ENCODE data around the gene DSTYK.

Gene DSTYK

DNA sequence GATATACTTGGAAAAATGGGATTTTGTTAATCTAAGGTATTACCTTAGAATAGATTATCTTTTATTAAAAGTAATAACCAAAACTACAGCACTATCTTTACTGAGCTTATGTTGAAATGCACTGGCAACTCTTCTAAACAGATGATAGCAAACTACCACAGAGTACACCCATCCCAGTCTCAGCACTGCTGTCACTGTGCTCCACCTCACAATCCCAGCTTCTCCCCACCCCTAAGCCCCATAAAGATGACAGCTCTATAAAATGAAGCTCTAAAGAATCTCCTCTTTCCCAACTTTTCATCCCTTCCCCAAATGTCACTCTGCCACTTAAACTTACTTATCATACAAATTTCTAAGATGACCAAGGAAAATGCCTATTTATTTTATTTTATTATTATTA lies 6.4 kb downstream of the DSTYK start:
- TF ChIP-seq, protein P1, sequence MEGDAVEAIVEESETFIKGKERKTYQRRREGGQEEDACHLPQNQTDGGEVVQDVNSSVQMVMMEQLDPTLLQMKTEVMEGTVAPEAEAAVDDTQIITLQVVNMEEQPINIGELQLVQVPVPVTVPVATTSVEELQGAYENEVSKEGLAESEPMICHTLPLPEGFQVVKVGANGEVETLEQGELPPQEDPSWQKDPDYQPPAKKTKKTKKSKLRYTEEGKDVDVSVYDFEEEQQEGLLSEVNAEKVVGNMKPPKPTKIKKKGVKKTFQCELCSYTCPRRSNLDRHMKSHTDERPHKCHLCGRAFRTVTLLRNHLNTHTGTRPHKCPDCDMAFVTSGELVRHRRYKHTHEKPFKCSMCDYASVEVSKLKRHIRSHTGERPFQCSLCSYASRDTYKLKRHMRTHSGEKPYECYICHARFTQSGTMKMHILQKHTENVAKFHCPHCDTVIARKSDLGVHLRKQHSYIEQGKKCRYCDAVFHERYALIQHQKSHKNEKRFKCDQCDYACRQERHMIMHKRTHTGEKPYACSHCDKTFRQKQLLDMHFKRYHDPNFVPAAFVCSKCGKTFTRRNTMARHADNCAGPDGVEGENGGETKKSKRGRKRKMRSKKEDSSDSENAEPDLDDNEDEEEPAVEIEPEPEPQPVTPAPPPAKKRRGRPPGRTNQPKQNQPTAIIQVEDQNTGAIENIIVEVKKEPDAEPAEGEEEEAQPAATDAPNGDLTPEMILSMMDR (conservative IDR thresholded peaks at IDR 0.05; ENCODE audit: control insufficient read depth, insufficient read depth, low read depth, low read length), result no peak
- no peak overlapping the region for H3K4me3 ChIP-seq (ENCODE audit: control insufficient read depth, low read depth, low read length)
- DNase-seq (ENCODE audit: low read depth), result no peak

DNA sequence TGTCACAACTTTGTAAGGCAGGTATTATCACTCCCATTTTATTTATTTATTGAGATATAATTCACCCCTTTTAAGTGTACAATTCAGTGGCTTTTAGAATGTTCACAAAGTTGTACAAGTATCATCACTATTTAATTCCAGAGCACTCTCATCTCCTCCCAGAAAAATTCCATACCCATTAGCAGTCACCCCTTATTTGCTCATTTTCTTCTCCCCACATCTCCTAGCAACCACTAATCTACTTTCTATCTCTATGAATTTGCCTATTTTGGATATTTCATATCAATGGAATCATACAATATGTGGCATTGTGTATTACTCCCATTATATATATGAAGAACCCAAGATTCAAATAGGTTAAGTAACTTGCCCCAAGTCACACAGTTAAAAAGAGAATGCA lies 7.0 kb downstream of the DSTYK start:
- TF ChIP-seq, protein P1 (conservative IDR thresholded peaks at IDR 0.05; ENCODE audit: control insufficient read depth, insufficient read depth, low read depth, low read length), result no peak
- DNase-seq (ENCODE audit: low read depth), result peak; percentile 39
- H3K4me3 ChIP-seq (ENCODE audit: control insufficient read depth, low read depth, low read length), result no peak overlapping the region

DNA sequence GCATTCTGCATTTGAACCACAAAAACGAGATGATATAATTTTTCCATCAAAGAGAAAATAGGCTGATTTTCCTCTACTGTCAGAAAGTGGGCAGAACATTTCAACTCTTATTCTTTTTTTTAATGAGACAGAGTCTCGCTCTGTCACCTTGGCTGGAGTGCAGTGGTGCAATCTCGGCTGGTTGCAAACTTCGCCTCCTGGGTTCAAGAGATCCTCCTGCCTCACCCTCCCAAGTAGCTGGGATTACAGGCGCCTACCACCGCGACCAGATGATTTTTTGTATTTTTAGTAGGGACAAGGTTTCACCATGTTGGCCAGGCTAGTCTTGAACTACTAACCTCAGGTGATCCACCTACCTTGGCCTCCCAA lies 11.6 kb downstream of the DSTYK start:
- TF ChIP-seq, protein P1 (conservative IDR thresholded peaks at IDR 0.05; ENCODE audit: control insufficient read depth, insufficient read depth, low read depth, low read length), result no peak
- DNase-seq (ENCODE audit: low read depth), result no peak
- no peak overlapping the region for H3K4me3 ChIP-seq (ENCODE audit: control insufficient read depth, low read depth, low read length)

DNA sequence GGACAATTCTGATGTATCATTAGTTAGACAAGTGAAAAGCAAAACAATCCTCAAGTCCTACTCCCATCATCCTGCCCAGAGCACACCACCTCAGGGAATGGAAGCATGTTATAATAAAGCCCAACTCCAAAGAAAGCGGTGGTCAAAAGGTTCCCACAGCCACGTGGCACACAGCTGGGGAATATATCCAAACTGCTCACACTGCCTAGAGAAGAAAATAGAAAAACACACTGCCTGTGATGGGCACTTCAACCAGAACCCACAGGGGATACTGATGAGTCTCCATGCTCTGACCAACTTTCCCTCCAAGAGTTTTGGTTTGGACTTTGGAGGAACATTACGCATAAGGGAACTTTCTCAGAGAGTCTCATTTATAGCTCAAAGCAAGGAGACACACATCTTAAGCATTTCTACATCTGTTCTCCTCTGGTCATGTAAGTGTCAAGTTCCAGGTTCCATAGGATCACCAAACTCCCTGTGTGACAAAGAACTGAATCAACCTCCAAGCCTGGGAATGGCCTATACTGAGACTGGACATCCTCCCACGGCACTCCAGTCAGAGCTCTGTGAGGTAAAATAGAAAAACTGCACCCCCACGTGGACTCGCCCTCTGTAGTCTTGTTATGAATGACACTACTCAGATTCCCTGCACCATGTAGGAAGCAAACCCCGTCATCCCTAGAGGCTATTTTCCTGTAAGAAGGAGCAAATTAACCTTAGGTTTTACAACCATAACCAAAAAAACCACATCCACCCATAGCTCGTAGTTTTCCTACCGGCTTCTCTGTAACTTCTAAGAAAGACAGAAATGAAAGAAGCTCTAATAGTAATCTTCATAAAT lies 12.2 kb downstream of the DSTYK start:
- H3K4me3 ChIP-seq (ENCODE audit: control insufficient read depth, low read depth, low read length), result no peak overlapping the region
- peak; percentile 72 for DNase-seq (ENCODE audit: low read depth)
- TF ChIP-seq, protein P1 (conservative IDR thresholded peaks at IDR 0.05; ENCODE audit: control insufficient read depth, insufficient read depth, low read depth, low read length), result no peak

DNA sequence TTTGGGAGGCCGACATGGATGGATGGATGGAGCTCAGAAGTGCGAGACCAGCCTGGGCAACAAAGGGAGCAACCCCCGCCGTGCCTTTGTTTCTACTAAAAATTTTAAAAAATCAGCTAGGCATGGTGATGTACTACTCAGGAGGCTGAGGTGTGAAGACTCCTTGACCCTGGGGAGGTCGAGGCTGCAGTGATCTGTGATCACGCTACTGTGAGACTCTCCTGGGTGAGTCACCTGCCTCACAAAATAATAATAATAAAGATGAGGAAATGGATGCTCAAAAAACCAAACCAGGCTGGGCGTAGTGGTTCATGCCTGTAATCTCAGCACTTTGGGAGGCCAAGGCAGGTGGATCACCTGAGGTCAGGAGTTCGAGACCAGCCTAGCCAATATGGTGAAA lies 19.2 kb downstream of the DSTYK start:
- no peak for DNase-seq (ENCODE audit: low read depth)
- H3K4me3 ChIP-seq (ENCODE audit: control insufficient read depth, low read depth, low read length), result no peak overlapping the region
- TF ChIP-seq, protein P1 (conservative IDR thresholded peaks at IDR 0.05; ENCODE audit: control insufficient read depth, insufficient read depth, low read depth, low read length), result no peak

DNA sequence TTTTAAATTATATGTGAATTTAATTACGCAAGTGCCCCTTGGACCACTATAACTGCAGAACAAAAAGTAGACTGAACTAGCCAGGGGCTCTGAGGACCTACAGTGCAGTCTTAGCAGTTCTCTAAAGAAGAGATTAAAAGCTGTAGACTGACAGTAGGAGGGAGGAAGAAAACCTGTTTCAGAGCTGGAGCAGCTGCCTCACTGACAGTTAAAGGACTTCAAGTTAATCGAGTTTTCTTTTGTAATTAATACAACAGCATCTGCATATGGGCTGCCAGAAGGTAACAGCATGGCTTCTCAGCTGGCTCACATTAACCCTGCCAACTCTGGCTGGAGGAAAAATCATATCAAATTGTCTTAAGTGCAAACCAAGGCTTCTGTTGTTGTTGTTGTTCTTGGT lies 19.9 kb downstream of the DSTYK start:
- no peak overlapping the region for H3K4me3 ChIP-seq (ENCODE audit: control insufficient read depth, low read depth, low read length)
- no peak for DNase-seq (ENCODE audit: low read depth)
- TF ChIP-seq, protein P1 (conservative IDR thresholded peaks at IDR 0.05; ENCODE audit: control insufficient read depth, insufficient read depth, low read depth, low read length), result no peak

Data from fibroblast of mammary gland (primary cell).